Frontal cortex (tissue), 4 donors: ENCODE results near the gene RNLS. TPM values are rescaled to one million over a fixed set of nuclear protein-coding genes. Genes with fewer than 3 reads are reported as not detected.

ENCODE experiments used
- DNase-seq, 2 donors: peaks; one replicate each; pipeline ENCODE4 v3.0.0; 2012; ENCODE audit warnings: low spot score in 2 of 2
- FAIRE-seq: peaks from 2 replicates; lab custom pipeline; 2012; peaks lifted over from hg19 to GRCh38; lab: Jason Lieb, UNC
- total RNA-seq: library from RNA; depleted of rRNA; stranded (reverse); fragments of >200 nt; gene quantifications from one replicate; pipeline ENCODE4 v1.2.3, GENCODE V29; 2014
- donor health status: control.
- donor health status: control.
- donor health status: control.

Gene RNLS
- total RNA-seq, 1 donor from 2014 or later = 1.2 TPM

DNA sequence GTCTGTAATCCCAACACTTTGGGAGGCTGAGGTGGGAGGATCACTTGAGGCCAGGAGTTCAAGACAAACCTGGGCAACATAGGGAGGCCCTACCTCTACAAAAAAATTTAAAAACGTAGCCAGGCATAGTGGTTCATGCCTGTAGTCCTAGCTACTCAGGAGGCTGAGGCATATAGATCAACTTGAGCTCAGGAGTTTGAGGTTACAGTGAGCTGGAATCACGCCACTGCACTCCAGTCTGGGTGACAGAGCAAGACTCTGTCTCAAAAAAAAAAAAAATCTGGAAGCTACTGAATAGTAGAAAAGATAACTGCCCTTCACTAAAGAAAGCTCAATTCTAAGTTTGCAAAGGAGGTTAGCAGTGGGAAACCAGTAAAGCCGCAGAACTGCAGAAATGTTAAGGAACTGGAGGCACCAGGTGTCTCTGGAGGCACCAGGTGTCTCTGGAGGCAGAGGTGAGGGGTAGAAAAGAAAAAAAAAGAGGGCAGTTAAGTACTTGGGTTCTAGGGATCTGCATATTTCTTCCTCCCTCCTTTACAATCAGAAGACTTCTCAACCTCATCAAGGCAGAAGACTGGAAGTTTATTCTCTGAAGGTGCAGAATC is 56.5 kb downstream of the RNLS start:
- FAIRE-seq (no peak), DNase-seq (no peak)

DNA sequence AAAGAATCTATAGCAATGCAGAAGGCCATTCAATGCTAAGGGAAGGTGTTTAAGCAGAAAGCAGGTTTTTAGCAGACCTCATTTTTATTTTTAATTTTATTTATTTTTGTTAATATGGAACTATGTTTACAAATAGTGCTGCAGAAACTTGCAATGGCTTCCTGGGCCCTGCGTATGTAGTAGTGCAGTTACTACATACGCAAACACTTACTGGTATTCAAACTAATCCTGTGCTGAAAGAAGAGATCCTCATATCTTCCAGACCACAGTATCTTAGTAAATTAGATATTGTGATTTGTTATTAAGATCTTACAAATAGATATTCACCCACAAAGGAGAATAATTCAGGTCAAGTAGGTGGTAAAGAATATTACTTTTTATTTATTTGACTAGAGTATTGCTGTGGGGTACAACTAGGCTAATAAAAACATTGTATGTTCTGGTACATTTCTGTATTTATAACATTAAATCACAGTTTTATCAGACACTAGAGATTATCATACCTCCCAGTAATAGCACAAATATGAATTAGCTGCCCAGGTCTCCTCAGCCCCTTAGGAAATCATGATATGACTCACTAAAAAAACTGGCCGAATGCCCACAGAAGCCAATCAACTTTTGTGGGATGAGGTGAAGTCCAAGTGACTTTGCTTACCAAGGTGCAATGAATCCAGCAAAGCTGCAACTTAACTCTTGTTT is 57.6 kb downstream of the RNLS start:
- FAIRE-seq (no peak), DNase-seq (no peak)

DNA sequence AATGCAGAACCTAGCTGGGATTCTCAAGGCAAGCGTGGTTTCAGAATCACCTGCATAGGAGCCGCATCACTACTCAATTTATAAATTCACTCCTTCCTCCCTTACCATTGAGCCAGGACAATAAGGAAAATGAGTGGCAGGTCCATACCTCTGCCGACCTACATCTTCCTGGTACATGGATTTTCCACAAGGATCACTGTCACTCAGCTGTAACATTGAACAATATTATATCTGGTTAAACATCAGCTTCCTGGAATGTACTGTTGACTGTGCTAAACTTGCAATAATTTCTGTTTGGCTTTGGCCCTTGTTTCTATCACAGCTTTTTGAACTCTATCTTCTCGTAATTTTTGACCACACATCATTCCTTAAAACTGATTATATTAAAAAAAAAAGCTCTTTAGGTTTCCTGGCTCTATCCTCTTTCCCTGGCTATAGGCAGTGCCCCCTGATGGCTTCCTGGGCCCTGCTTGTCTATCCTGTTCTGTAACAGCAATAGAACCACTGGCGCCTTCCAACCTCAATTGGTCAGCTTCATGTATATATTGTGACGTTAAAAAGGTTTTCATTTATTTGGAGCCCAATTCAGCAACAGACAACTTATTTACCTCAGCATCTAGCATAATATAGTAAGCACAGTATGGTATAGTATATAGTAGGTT is 59.2 kb downstream of the RNLS start:
- FAIRE-seq = no peak
- DNase-seq = no peak

DNA sequence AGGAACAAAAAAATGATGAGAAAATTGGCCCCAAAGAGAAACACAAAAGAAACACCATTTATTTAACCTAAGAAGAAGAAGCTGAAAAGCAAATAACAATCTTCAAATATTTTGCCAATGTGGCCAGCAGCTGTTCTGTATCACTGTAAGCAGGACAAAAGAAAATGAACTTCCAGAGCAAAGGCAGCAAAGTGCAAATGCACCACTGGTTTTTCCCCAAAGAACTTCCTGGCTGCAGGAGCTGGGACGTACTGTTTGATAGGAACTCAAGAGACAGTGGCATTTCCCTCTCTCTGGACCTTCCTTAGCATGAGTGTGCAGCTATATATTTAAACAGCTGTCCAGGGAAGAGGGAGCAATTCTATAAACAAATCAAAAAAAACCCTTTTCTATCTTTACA is 60.4 kb downstream of the RNLS start:
- DNase-seq = no peak
- FAIRE-seq = no peak

DNA sequence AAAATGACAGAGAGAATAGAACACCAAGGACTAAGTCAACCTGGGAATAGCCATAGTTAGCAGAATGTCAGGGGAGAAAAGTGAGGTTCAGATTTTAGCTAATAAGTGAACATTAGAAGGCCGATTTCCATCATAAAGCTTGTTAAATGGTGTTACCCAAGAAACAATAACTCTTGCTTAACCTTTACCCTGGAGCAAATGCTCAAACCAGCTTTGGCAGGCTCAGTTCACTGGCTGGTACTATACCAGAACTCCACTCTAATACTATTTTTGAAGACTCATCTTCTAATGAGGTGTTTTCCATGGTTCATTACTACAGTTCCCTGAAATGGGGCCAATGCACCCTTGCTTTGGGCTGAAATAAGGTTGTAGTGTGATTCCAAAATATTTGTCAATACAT is 61.3 kb downstream of the RNLS start:
- DNase-seq = no peak
- FAIRE-seq = no peak

DNA sequence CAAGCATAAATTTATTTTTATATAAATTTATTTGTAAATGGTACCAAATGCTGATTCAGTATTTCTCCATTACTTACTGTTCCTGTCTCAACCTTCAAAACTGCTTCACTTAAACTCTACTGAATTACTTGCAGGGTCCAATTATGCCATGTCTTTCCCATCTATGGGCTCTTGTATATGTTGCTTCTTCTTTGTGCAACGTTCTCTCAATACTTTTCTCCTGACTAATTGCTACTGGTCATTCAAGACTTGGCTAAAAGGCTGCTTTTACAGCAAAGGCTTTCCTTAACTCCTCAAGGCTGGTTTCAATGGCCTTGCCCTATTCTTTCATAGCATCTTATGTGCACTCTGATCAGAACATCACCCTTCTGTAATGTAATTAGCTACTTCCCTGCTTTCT is 67.9 kb downstream of the RNLS start:
- FAIRE-seq = no peak

DNA sequence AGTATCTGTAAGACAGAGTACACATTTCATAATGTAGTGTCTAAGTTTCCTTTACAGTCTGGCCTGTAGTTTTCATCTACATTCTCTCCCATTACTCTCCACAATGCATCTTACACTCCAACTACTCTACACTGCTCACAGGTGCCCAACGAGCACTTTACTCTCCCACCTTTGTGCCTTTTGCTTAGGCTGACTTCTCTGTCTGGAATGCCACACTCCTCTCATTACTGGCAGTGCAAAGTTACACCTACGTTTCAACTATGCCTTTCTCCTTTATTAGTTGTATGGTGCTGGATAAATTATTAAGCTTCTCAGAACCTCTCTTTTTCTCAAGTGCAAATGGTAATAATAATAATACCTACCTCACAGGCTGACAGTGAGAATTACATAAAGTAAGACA is 70.5 kb downstream of the RNLS start:
- FAIRE-seq (no peak), DNase-seq (no peak)

More for the DNA sequence above, 67.9 kb downstream of the RNLS start:
- no peak for DNase-seq

DNA sequence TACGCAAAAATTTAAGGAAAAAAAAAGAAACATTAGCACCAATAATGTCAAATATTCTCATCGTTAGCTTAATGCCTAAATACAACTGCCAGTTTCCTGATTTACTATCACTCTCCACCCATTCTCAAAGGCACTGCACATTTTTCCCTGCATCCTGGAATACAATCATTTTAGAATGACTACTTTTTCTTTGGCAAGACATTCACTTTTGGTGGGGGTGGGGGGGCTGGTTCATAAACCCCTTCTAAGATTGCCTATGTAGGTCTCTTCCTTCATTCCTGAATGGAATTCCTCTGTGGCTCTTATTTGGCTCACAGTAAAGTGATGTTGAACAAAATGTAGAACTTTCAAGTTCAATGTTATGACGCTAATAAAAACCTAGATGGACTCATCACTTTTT is 74.3 kb downstream of the RNLS start:
- DNase-seq (no peak), FAIRE-seq (no peak)

DNA sequence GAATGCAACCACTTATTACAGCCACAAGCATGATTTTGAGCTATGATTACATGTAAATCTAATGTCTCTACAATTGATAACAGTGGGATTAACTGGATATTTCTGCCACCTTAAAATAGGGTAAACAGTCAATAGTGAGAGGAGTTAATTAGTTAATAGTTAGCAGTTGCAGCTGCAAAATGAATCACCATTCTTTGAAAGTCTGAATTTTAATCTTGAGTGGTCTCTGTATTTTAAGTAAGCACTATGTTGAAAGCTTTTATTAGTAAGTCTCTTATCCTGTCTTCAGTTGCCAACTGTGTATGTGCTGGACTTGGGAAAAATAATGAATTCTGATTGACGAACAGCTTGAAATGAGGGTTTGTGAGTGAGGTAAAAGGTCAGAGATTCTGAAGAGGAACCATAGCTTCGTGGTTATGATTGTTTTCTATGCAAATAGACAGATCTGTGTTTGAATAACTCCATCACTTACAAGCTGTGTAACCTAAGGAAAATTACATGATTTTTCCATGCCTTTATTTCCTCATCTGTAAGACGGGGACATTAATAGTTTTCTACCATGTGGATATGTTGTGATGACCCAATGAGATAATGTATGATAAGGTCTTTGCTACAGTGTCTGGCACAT is 75.2 kb downstream of the RNLS start:
- FAIRE-seq = no peak
- no peak for DNase-seq

DNA sequence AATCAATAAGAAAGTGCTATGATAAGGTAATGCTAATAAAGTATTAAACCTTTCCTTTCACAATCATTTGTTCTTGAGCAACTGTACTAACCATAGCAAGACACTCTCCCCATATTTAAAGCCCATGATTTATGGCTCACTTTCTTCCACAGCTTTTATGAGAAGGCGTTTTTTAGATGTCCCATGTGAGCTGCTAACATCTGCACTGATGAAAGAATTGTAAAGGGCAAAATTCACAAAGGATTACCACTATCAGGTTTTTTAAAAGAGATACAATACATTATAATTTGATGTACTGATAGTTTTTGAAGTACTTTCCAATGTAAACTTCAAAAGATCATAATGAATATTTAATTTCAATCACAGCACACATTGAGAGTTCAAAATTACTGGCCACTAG is 75.7 kb downstream of the RNLS start:
- DNase-seq (no peak), FAIRE-seq (no peak)

DNA sequence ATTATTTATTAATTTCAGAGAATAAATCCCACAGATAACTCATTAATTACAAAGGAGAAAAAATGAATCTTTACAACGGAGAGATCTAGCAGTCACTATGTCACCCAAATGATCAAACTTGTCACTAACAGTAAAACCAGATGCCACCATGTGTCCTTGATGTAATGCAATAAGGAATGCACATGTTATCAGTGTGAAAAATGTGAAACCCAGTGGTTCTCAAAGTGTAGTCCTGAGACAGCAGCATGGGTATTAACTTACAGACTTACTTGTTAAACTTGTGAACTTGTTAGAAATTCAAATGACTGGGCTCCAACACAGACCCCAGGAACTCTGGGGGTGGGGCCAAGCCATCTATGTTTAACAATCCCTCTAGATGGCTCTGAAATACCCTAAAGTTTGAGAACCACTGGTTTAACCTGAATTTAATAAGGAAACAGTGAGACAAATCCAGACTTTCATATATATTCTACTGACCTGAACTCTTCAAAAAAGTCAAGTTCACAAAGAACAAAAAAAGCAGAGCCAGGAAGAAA is 77.4 kb downstream of the RNLS start:
- DNase-seq (no peak), FAIRE-seq (no peak)

DNA sequence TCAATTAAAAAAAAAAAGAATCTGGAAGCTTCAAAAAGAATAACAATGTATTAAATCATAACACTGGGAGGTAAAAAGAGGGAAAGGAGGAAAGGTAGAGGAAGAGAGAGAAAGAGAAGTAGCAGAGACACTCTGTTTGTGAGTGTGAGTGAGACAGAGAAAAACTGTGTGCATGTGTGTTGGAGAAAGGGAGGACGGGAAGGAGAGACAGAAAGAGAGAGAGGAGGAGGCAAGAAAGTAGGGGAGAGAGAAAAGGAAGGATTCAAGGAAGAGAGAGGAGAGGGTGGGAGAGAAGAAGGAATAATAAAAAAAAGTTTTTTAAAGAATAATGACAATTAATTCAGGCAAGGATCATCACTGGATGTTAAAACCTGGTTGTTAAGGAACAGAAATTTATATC is 77.9 kb downstream of the RNLS start:
- no peak for FAIRE-seq
- DNase-seq = no peak

DNA sequence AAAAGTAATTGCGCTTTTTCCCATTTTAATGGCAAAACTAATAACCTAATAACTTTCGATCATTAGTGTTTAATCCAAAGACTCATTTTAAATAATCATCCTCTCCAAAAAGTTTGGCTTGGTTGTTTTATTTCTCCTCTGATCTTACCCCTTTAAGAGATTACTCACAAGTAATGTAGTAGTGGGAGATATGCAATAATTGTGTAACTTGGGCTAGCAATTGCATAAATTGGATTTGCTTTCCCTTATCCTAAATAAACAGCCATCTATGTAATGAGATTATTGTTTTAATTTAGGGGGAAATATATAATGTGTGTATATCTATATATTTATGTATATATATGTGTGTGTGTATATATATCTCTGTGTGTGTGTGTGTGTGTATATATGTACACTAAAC is 82.5 kb downstream of the RNLS start:
- no peak for DNase-seq
- FAIRE-seq = no peak

DNA sequence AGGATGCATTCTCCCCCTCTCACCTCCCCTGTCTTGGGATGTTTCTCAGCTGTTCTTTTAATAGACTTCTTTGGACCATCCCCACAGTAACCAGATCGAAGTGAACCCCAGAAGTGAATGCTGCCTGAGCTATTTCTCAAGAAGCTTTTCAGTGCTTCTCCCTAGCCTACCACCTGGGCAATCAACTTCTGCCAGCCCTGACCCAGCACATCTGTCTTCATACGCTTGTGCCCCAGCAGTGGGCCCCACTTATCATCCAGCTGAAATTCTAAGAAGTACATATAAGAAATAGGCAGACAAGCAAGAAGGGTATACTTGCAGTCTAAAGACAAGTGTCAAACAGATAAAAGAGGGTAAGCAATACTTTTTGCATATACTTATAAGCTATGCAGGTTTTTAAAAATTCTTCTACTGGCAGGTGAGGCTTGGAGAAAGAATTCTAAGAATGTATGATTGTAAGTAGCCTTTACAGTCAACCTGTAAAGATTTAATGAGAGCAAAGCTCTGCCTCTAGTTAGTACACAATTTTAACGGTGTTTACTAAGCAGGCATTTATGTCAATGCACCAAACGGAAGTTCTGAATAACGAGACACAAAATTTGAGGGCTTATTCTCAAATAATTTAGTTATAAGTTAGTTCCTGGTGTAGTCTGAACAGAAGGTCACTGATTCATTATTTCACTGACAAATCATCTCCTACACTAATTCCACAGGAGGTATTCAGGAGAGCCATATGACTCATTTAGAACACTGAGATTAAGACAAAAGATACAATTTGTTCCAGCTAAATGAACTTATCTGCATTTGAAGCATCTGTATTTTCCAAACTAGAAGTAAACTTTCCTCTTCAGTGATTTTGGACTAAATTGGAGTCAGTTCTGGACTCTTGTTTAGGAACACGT is 83.3 kb downstream of the RNLS start:
- no peak for FAIRE-seq
- no peak for DNase-seq

DNA sequence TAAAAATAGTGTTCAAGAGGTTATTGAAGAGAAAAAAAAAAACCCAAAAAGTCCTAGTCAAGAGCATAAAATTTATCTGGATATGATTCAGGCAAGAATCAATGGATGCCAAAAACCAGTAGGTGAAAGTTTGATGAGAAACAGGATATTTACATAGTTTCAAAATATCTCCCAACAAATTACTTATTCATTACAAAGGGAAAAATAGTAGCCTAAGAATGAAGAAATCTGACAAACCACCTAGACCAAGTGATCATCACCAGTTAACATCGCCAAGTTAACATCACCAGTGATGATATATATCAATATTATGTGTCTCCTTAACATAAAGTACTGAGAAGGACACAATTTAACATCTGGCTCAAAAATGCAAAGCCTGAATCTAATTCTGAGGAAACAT is 85.2 kb downstream of the RNLS start:
- FAIRE-seq (no peak), DNase-seq (no peak)

DNA sequence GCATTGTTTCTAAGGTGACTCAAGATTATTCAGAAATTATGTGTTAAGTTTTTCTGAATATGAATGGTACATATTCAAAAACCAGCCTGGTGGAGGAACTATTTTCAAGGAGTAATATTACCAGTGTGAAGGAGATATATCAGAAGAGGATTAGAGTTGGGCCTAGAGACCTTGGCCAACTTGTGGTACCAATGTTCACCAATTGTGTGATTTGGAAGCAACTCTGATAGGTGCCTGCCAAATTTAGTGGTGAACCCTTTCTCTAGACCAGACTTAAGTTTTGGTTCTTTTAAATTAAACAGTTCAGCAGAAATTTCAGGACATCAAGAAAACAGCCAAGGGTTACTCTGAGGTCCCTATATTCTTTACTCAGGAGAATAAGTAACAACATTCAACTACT is 88.6 kb downstream of the RNLS start:
- DNase-seq (no peak), FAIRE-seq (no peak)

DNA sequence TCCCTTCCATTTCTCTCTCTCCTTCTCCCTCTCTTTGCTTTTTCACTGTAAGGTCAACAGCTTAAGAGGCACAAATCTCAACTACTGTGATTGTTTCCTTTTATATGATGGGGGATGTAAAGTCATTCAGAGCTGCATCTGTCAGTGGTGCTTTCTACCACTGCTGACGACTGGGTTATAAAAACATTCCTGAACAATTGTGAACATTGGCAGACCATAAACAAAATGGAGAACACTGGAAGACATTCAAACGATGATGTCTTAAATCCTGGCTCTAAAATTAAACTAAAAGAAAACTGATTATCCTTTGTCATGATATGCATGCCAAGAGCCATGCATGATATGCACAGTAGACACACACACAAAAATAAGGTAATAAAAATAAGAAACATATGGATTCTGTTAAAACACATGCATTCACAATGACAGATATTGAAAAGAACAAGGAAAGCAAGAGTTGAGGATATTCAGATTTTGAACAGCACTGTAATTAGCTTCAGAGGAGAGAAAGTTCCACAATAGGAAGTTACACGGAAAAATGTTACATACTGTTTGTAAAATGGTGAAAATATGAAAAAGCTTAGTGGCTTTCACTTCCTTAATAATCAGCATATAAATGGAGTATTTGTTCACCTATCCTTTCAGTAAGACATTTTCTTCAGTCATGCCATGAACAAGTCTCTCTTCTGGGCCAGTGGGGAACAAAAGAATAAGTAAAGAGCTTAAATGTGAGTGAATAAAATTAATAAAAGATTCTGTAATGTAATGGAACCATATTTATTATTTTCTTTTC is 89.2 kb downstream of the RNLS start:
- FAIRE-seq (no peak), DNase-seq (no peak)

DNA sequence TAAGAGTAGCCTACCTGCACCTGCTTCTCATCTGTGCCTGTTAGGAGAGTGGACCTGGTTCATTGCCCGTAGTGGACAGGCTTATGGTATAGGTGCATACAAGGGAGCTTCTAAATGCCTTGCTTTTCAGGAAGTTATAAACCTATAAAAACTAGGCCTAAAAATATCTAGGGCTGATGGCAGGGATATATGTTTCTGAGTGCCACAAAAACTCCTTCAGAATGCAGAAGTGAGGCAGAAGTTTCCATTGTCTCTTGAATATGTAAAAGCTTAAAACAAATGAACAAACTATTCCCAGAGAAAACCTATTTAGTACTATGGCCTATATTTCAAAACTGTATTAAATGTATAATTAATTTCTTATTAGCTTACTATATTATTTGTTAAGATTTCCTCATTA is 91.8 kb downstream of the RNLS start:
- FAIRE-seq (no peak), DNase-seq (no peak)
